HG03354 (cell line): ENCODE results near the gene DHX16.

Experiments used
- ATAC-seq: cut with Tn5 transposase; IDR thresholded peaks from one replicate; pipeline ENCODE4 v1.9.1; 2021; ENCODE audit warnings: mild to moderate bottlenecking; ENCODE audit not compliant: unreplicated experiment, poor library complexity, severe bottlenecking

Gene DHX16

GRCh38 chr6:30612687-30613248, 60.0 kb downstream of the DHX16 start:
- no peak for ATAC-seq

- ATAC-seq: no peak
Observed at GRCh38 chr6:30612213-30612612, 60.6 kb downstream of the DHX16 start.

- no peak for ATAC-seq
Observed at GRCh38 chr6:30611856-30612194, 61.0 kb downstream of the DHX16 start.

GRCh38 chr6:30611150-30611855, 61.5 kb downstream of the DHX16 start:
- no peak for ATAC-seq

- ATAC-seq: no peak
Observed at GRCh38 chr6:30610065-30610464, 62.7 kb downstream of the DHX16 start.

GRCh38 chr6:30603961-30604360, 68.8 kb downstream of the DHX16 start:
- ATAC-seq: no peak
